CD4-positive, alpha-beta T cell (primary cell): ENCODE results near the gene NUP58. TPM values are rescaled to one million over a fixed set of nuclear protein-coding genes. Genes with fewer than 3 reads are reported as not detected.

Experiments
- ATAC-seq: fragments of 200-7000 bp; cut with Tn5 transposase; one replicate; pipeline ENCODE4 v1.10.0; 2022; ENCODE audit warnings: mild to moderate bottlenecking; ENCODE audit not compliant: poor library complexity
- CTCF ChIA-PET: fragments of 350-600 bp; sonication (Branson Sonifier 250); formaldehyde crosslinking; loops from one replicate; lab custom pipeline; 2021; ENCODE audit warnings: antibody characterized with exemption, inconsistent platforms; lab: Charles Lee
- POLR2A ChIA-PET: fragments of 350-600 bp; sonication (Branson Sonifier 250); formaldehyde crosslinking; loops from one replicate; lab custom pipeline; 2021; ENCODE audit warnings: antibody characterized with exemption, inconsistent platforms; lab: Charles Lee
- DNase-seq, 14 experiments: peaks; one replicate each; pipeline ENCODE4 v3.0.0-alpha.2; 2013 to 2020; ENCODE audit warnings: mixed read lengths in 2 of 14
- H3K27ac ChIP-seq, 2 donors: one replicate each; pipeline versions ENCODE4 v1.5.1 to v1.7.0; 2013; ENCODE audit warnings: low read length in 2 of 2, low read depth in 1 of 2, mild to moderate bottlenecking in 1 of 2
- H3K27me3 ChIP-seq, 2 experiments: 1 replicate in 1 of 2; 2 replicates in 1 of 2; pipeline versions ENCODE4 v1.6.1 to v1.7.0; 2013; ENCODE audit warnings: low read length in 2 of 2, control low read depth in 1 of 2, mild to moderate bottlenecking in 1 of 2, moderate library complexity in 1 of 2; ENCODE audit not compliant: insufficient read depth in 2 of 2, control insufficient read depth in 1 of 2
- H3K36me3 ChIP-seq: one replicate; pipeline ENCODE4 v1.6.1; 2013; ENCODE audit warnings: low read length, control low read depth; ENCODE audit not compliant: insufficient read depth
- H3K4me1 ChIP-seq: one replicate; pipeline ENCODE4 v1.6.1; 2013; ENCODE audit warnings: low read length, control low read depth; ENCODE audit not compliant: insufficient read depth
- H3K4me3 ChIP-seq: one replicate; pipeline ENCODE4 v1.5.1; 2013; ENCODE audit warnings: mild to moderate bottlenecking, low read length, moderate library complexity
- H3K9me3 ChIP-seq, 2 experiments: 1 replicate in 1 of 2; 2 replicates in 1 of 2; pipeline versions ENCODE4 v1.6.1 to v1.7.0; 2013; ENCODE audit warnings: low read length in 2 of 2, mild to moderate bottlenecking in 2 of 2, control low read depth in 1 of 2, moderate library complexity in 1 of 2; ENCODE audit not compliant: control insufficient read depth in 1 of 2, insufficient read depth in 1 of 2
- H3K27ac Mint-ChIP-seq: one replicate; pipeline ENCODE4 v1.8.0; 2020; ENCODE audit warnings: mixed read lengths
- H3K27me3 Mint-ChIP-seq: one replicate; pipeline ENCODE4 v1.8.0; 2021; ENCODE audit warnings: mixed read lengths
- H3K36me3 Mint-ChIP-seq: one replicate; pipeline ENCODE4 v1.8.0; 2021; ENCODE audit warnings: low read depth, mixed read lengths
- H3K4me1 Mint-ChIP-seq: one replicate; pipeline ENCODE4 v1.8.0; 2021; ENCODE audit warnings: low read depth, mixed read lengths
- H3K4me3 Mint-ChIP-seq: one replicate; pipeline ENCODE4 v1.8.0; 2020; ENCODE audit warnings: mild to moderate bottlenecking, mixed read lengths
- H3K9me3 Mint-ChIP-seq: one replicate; pipeline ENCODE4 v1.8.0; 2020; ENCODE audit warnings: mixed read lengths
- CTCF ChIP-seq: fragments of 200-600 bp; IDR thresholded peaks from one replicate; pipeline ENCODE4 v1.8.0; 2022; ENCODE audit warnings: antibody characterized with exemption, mild to moderate bottlenecking
- intact Hi-C, 2 experiments: fragments of 100-400 bp; cut with DNase I in 1 of 2; cut with micrococcal nuclease in 1 of 2; formaldehyde crosslinking; loops; one replicate each; pipeline versions ENCODE4 v1.15.1 to v1.9.0; 2023 to 2025; cut with DNase I, micrococcal nuclease
- total RNA-seq, 174 experiments: library from RNA in 2 of 174; stranded (reverse) in 2 of 174; gene quantifications; one replicate each; pipeline ENCODE4 v1.2.3 and lab custom pipeline; 2021 to 2026

NUP58 gene
- total RNA-seq, 2 experiments from 2014 or later, result 56.5 to 60.9 TPM

GRCh38 chr13:25291691-25292090 lies 9.7 kb upstream of the NUP58 start:
- Histone ChIP-seq H3K9me3 (no peaks in the 10 kb centered on the region), H3K27me3 (peaks cover 0 to 4% of the 10 kb centered on the region in 2 experiments), H3K27ac (no peak overlapping the region), H3K4me3 (no peak overlapping the region), H3K4me1 (peaks cover 4% of the 10 kb centered on the region), H3K36me3 (no peaks in the 10 kb centered on the region)
- H3K36me3 Mint-ChIP-seq, result peaks cover 9% of the 10 kb centered on the region
- H3K27me3 Mint-ChIP-seq, result peaks cover 5% of the 10 kb centered on the region
- peaks cover 6% of the 10 kb centered on the region for H3K4me1 Mint-ChIP-seq
- no peak overlapping the region for H3K27ac Mint-ChIP-seq
- no peak for TF ChIP-seq CTCF
- intact Hi-C loops, result no loop called here
- CTCF ChIA-PET, result no interaction called here
- POLR2A ChIA-PET, result interaction anchor here (0.7 kb wide), 1 partner anchor 11 kb away, joined by 3 read pairs; no protein-coding TSS in a partner anchor
- DNase-seq, result no peak
- ATAC-seq, result no peak
- no peak overlapping the region for H3K4me3 Mint-ChIP-seq
- H3K9me3 Mint-ChIP-seq, result no peaks in the 10 kb centered on the region

- Histone ChIP-seq H3K27ac (no peak overlapping the region), H3K9me3 (no peaks in the 10 kb centered on the region), H3K27me3 (peaks cover 0 to 6% of the 10 kb centered on the region in 2 experiments), H3K36me3 (no peaks in the 10 kb centered on the region), H3K4me1 (peaks cover 4% of the 10 kb centered on the region), H3K4me3 (no peak overlapping the region)
- no peaks in the 10 kb centered on the region for H3K9me3 Mint-ChIP-seq
- H3K4me1 Mint-ChIP-seq, result peaks cover 5% of the 10 kb centered on the region
- ChIA-PET POLR2A (no interaction called here), CTCF (no interaction called here)
- intact Hi-C loops, result no loop called here
- TF ChIP-seq CTCF, result no peak
- peaks cover 4% of the 10 kb centered on the region for H3K36me3 Mint-ChIP-seq
- peak overlapping the region; percentile 6 for H3K27ac Mint-ChIP-seq
- no peak overlapping the region for H3K4me3 Mint-ChIP-seq
- ATAC-seq (peak; percentile 66), DNase-seq (peak in 5 of 14 experiments; percentile 17 to 71 (median 52))
- peaks cover 7% of the 10 kb centered on the region for H3K27me3 Mint-ChIP-seq
Observed at GRCh38 chr13:25292301-25292700, 9.1 kb upstream of the NUP58 start.

GRCh38 chr13:25295228-25295627 lies 6.2 kb upstream of the NUP58 start:
- intact Hi-C loops, result no loop called here
- Histone ChIP-seq H3K27ac (no peak overlapping the region), H3K4me1 (peaks cover 4% of the 10 kb centered on the region), H3K4me3 (no peak overlapping the region), H3K9me3 (no peaks in the 10 kb centered on the region), H3K27me3 (peaks cover 0 to 6% of the 10 kb centered on the region in 2 experiments), H3K36me3 (no peaks in the 10 kb centered on the region)
- ChIA-PET CTCF (no interaction called here), POLR2A (no interaction called here)
- no peak for TF ChIP-seq CTCF
- no peaks in the 10 kb centered on the region for H3K36me3 Mint-ChIP-seq
- no peak overlapping the region for H3K4me3 Mint-ChIP-seq
- H3K9me3 Mint-ChIP-seq, result no peaks in the 10 kb centered on the region
- H3K27me3 Mint-ChIP-seq, result peaks cover 14% of the 10 kb centered on the region
- no peak overlapping the region for H3K27ac Mint-ChIP-seq
- no peak for DNase-seq
- H3K4me1 Mint-ChIP-seq, result peaks cover 6% of the 10 kb centered on the region
- no peak for ATAC-seq
